NT2/D1 (cell line): ENCODE data around the gene FOXC2.

ENCODE experiments used
- SUZ12 ChIP-seq: IDR thresholded peaks from 2 replicates; pipeline ENCODE4 v1.6.1; 2011; ENCODE audit not compliant: insufficient read length, insufficient read depth; ENCODE audit errors: extremely low read depth
- YY1 ChIP-seq: IDR thresholded peaks from 2 replicates; pipeline ENCODE4 v1.6.1; 2011; ENCODE audit not compliant: insufficient read length, insufficient read depth

GRCh38 chr16:86584726-86585721, 18.4 kb downstream of the FOXC2 start:
- no peak for TF ChIP-seq SUZ12
- TF ChIP-seq YY1 = no peak
